KMS-11 (cell line): ENCODE results near the gene CNGA1.

Experiments used
- H2AFZ ChIP-seq: fragments of 200-600 bp; sonication (generic); 2 replicates; pipeline ENCODE4 v1.6.1; 2016; ENCODE audit warnings: antibody characterized with exemption, mixed run types, low read depth
- H3K27ac ChIP-seq: fragments of 200-600 bp; sonication (generic); 2 replicates; pipeline ENCODE4 v1.6.1; 2016; ENCODE audit warnings: mild to moderate bottlenecking, mixed run types
- H3K27me3 ChIP-seq: fragments of 200-600 bp; sonication (generic); 2 replicates; pipeline ENCODE4 v1.6.1; 2017; ENCODE audit warnings: mild to moderate bottlenecking, low read depth, mixed run types, moderate library complexity; ENCODE audit not compliant: insufficient read depth
- H3K36me3 ChIP-seq: fragments of 200-600 bp; sonication (generic); 2 replicates; pipeline ENCODE4 v1.6.1; 2017; ENCODE audit warnings: mild to moderate bottlenecking, mixed run types; ENCODE audit not compliant: insufficient read depth
- H3K4me1 ChIP-seq: fragments of 200-600 bp; sonication (generic); 2 replicates; pipeline ENCODE4 v1.6.1; 2016; ENCODE audit warnings: mild to moderate bottlenecking, low read depth, mixed run types; ENCODE audit not compliant: poor library complexity, severe bottlenecking
- H3K4me2 ChIP-seq: fragments of 200-600 bp; sonication (generic); 2 replicates; pipeline ENCODE4 v1.7.0; 2016; ENCODE audit warnings: mild to moderate bottlenecking, mixed run types
- H3K4me3 ChIP-seq: fragments of 200-600 bp; sonication (generic); IDR thresholded peaks from 2 replicates; pipeline ENCODE4 v1.6.1; 2017; ENCODE audit warnings: low read depth, low read length, mixed read lengths; ENCODE audit not compliant: insufficient read depth
- H3K79me2 ChIP-seq: fragments of 200-600 bp; sonication (generic); 2 replicates; pipeline ENCODE4 v1.6.1; 2016; ENCODE audit warnings: low read depth, mixed run types; ENCODE audit not compliant: insufficient read depth
- H3K9ac ChIP-seq: fragments of 200-600 bp; sonication (generic); 2 replicates; pipeline ENCODE4 v1.6.1; 2016; ENCODE audit warnings: mild to moderate bottlenecking, mixed run types
- H4K20me1 ChIP-seq: fragments of 200-600 bp; sonication (generic); 2 replicates; pipeline ENCODE4 v1.6.1; 2016; ENCODE audit warnings: mild to moderate bottlenecking, mixed run types; ENCODE audit not compliant: insufficient read depth
- CTCF ChIP-seq: fragments of 200-600 bp; sonication (generic); conservative IDR thresholded peaks from 2 replicates; pipeline ENCODE4 v1.6.1; 2017; ENCODE audit warnings: low read depth, mild to moderate bottlenecking, antibody characterized with exemption, low read length, moderate library complexity, mixed read lengths

The CNGA1 gene

GRCh38 chr4:48018112-48018511, 1.6 kb upstream of the CNGA1 start:
- Histone ChIP-seq H4K20me1 (no peaks in the 10 kb centered on the region), H3K4me2 (no peak overlapping the region), H3K27ac (no peak overlapping the region), H3K4me3 (no peak overlapping the region), H3K4me1 (no peaks in the 10 kb centered on the region), H3K36me3 (no peaks in the 10 kb centered on the region), H2AFZ (no peak overlapping the region), H3K9ac (no peak overlapping the region), H3K27me3 (no peaks in the 10 kb centered on the region), H3K79me2 (no peaks in the 10 kb centered on the region)
- no peak for TF ChIP-seq CTCF

- Histone ChIP-seq H3K27me3 (no peaks in the 10 kb centered on the region), H3K4me2 (peak overlapping the region; percentile 44), H3K79me2 (no peaks in the 10 kb centered on the region), H4K20me1 (no peaks in the 10 kb centered on the region), H3K9ac (no peak overlapping the region), H3K27ac (no peak overlapping the region), H3K4me1 (no peaks in the 10 kb centered on the region), H3K4me3 (peak overlapping the region; percentile 25), H3K36me3 (no peaks in the 10 kb centered on the region), H2AFZ (peak overlapping the region; percentile 79; the same call in 1 of the 2 replicates)
- no peak for TF ChIP-seq CTCF
Measured at GRCh38 chr4:48017108-48017571, 659 bp upstream of the CNGA1 start.

- H3K36me3 ChIP-seq, result no peaks in the 10 kb centered on the region
- no peaks in the 10 kb centered on the region for H3K79me2 ChIP-seq
- H3K27me3 ChIP-seq, result no peaks in the 10 kb centered on the region
- no peaks in the 10 kb centered on the region for H3K4me1 ChIP-seq
- H3K9ac ChIP-seq, result no peak overlapping the region
- no peaks in the 10 kb centered on the region for H4K20me1 ChIP-seq
- peak overlapping the region; percentile 44 for H3K4me2 ChIP-seq
- H2AFZ ChIP-seq, result peak overlapping the region; percentile 79; the same call in 1 of the 2 replicates
- no peak overlapping the region for H3K27ac ChIP-seq
- no peak overlapping the region for H3K4me3 ChIP-seq
- TF ChIP-seq CTCF, result no peak
Measured at GRCh38 chr4:48015678-48016077, 803 bp downstream of the CNGA1 start.

GRCh38 chr4:48015216-48015615, 1.3 kb downstream of the CNGA1 start:
- Histone ChIP-seq H3K4me3 (no peak overlapping the region), H2AFZ (no peak overlapping the region), H3K27ac (no peak overlapping the region), H3K79me2 (no peaks in the 10 kb centered on the region), H3K4me2 (no peak overlapping the region), H3K4me1 (no peaks in the 10 kb centered on the region), H3K9ac (no peak overlapping the region), H4K20me1 (no peaks in the 10 kb centered on the region), H3K36me3 (no peaks in the 10 kb centered on the region), H3K27me3 (no peaks in the 10 kb centered on the region)
- no peak for TF ChIP-seq CTCF
